Chondrocyte (in vitro differentiated cells): ENCODE measurements around the gene ANXA7. TPM values are rescaled to one million over a fixed set of nuclear protein-coding genes. Genes with fewer than 3 reads are reported as not detected.

ENCODE experiments used
- DNase-seq: peaks from one replicate; pipeline ENCODE4 v3.0.0; 2021; ENCODE audit warnings: mixed read lengths, low spot score
- H3K27ac Mint-ChIP-seq: one replicate; pipeline ENCODE4 v1.8.0; 2021; ENCODE audit warnings: mild to moderate bottlenecking, moderate library complexity, mixed read lengths; ENCODE audit not compliant: unreplicated experiment
- H3K27me3 Mint-ChIP-seq: 2 replicates; pipeline ENCODE4 v1.8.0; 2021; ENCODE audit warnings: low read depth, mixed read lengths
- H3K36me3 Mint-ChIP-seq: 2 replicates; pipeline ENCODE4 v1.8.0; 2021; ENCODE audit warnings: low read depth, mixed read lengths
- H3K4me1 Mint-ChIP-seq: 2 replicates; pipeline ENCODE4 v1.8.0; 2021; ENCODE audit warnings: low read depth, mild to moderate bottlenecking, mixed read lengths
- H3K4me3 Mint-ChIP-seq: one replicate; pipeline ENCODE4 v1.8.0; 2021; ENCODE audit warnings: mild to moderate bottlenecking, moderate library complexity, mixed read lengths; ENCODE audit not compliant: unreplicated experiment
- H3K9me3 Mint-ChIP-seq: 2 replicates; pipeline ENCODE4 v1.8.0; 2021; ENCODE audit warnings: low read depth, mixed read lengths
- total RNA-seq: library from RNA; stranded (reverse); gene quantifications from 3 replicates; pipeline ENCODE4 v1.2.1, GENCODE V29; 2021
- TF ChIP-seq, protein P1 (sequence below): fragments of 200-600 bp; sonication (generic); IDR thresholded peaks from 2 replicates; pipeline ENCODE4 v1.5.0; 2021; ENCODE audit warnings: antibody characterized with exemption, mild to moderate bottlenecking, moderate library complexity

ANXA7 gene
- total RNA-seq, 1 donor from 2014 or later: 93.5 TPM

DNA sequence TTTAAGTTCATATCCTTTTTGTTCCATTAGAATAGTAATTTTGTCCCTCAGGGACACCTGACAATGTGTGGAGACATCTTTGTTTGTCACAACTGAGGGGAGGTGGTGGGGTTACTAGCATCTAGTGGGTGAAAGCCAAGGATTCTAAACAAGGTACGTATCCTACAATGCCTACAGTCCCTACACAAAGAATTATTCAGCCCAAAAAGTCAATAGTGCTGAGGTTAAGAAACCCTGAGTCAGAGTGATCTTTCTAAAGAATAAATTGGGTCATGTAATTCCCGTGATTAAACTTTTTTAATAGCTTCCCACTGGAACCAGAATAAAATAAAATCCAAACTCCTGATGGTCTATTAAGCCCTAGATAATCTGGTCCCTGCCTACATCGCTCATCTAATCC, 2.7 kb upstream of the ANXA7 start:
- Mint-ChIP-seq H3K27ac (no peak overlapping the region), H3K27me3 (no peaks in the 10 kb centered on the region), H3K4me1 (peaks cover 21% of the 10 kb centered on the region), H3K9me3 (no peaks in the 10 kb centered on the region), H3K4me3 (no peak overlapping the region), H3K36me3 (no peaks in the 10 kb centered on the region)
- TF ChIP-seq, protein P1, sequence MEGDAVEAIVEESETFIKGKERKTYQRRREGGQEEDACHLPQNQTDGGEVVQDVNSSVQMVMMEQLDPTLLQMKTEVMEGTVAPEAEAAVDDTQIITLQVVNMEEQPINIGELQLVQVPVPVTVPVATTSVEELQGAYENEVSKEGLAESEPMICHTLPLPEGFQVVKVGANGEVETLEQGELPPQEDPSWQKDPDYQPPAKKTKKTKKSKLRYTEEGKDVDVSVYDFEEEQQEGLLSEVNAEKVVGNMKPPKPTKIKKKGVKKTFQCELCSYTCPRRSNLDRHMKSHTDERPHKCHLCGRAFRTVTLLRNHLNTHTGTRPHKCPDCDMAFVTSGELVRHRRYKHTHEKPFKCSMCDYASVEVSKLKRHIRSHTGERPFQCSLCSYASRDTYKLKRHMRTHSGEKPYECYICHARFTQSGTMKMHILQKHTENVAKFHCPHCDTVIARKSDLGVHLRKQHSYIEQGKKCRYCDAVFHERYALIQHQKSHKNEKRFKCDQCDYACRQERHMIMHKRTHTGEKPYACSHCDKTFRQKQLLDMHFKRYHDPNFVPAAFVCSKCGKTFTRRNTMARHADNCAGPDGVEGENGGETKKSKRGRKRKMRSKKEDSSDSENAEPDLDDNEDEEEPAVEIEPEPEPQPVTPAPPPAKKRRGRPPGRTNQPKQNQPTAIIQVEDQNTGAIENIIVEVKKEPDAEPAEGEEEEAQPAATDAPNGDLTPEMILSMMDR: no peak
- DNase-seq: no peak

DNA sequence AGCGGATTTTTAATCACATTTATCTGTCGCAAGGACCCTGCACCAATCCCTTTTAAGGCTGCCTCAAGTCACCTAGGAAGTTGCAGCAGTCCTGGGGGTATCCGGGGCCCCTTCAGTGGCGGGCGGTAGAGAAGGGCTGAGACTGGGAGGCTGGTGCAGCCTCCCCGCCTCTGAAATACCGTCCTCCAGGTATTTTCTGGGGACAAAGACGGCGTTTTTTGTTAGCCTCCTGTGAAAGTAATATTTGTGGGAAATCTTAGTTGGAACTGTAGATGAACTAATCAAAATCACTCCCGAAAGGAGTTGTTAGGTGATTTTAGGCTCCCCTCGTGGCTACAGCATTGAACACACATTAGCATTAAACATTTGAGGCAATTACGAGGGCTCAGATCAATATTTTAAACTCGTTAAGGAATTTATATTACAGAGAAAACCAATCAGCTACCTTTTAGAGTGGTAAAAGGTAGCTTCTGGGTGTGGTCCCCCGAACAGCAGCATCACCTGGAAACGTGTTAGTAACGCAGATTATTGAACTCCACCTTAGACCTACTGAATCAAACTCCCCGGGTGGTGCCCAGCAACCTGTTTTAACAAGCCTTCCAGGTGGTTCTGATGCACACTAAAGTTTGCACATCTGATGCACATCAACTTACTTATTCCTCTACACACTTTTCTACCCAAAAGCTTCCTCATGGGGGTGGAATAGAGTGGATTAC, 530 bp upstream of the ANXA7 start:
- no peak for DNase-seq
- Mint-ChIP-seq H3K27me3 (no peaks in the 10 kb centered on the region), H3K36me3 (no peaks in the 10 kb centered on the region), H3K9me3 (no peaks in the 10 kb centered on the region), H3K27ac (peak overlapping the region; percentile 54), H3K4me1 (peaks cover 30% of the 10 kb centered on the region), H3K4me3 (peak overlapping the region; percentile 78)
- TF ChIP-seq, protein P1: peak; percentile 41

DNA sequence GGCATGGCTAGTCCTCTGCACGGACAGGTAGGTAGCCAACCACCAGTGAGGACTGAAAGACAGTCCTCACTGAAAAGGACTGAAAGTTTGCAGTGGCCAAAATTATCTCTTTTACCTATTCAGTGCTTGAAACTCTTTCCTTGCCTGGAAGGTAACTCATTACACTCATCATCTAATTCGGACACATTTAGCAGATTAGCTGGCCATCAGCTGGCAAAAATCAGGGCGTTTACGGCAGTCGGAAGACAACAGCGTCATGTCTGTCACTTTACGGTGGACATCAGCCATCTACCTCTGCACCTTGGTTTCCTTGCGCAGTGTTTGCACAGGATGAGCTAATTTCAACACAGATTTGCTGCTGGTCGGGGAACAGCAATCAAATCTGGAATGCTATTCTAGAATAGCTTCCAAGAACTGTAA, 740 bp downstream of the ANXA7 start:
- Mint-ChIP-seq H3K4me3 (peak overlapping the region; percentile 79), H3K9me3 (no peaks in the 10 kb centered on the region), H3K27ac (peak overlapping the region; percentile 95), H3K27me3 (no peaks in the 10 kb centered on the region), H3K4me1 (peaks cover 37% of the 10 kb centered on the region), H3K36me3 (no peaks in the 10 kb centered on the region)
- DNase-seq: no peak
- TF ChIP-seq, protein P1: no peak

DNA sequence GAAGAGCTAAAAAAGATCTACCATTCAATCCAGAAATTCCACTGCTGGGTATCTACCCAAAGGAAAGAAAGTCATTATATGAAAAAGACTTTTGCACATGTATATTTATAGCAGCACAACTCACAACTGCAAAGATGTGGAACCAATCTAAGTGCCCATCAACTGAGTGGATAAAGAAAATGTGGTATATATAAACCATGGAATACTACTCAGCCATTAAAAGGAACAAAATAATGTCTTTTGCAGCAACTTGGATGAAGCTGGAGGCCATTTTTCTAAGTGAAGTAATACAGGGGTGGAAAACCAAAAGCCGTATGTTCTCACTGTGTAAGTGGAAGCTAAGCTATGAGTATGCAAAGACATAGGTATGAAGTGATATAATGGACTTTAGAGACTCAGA, 3.0 kb downstream of the ANXA7 start:
- no peaks in the 10 kb centered on the region for H3K27me3 Mint-ChIP-seq
- peaks cover 50% of the 10 kb centered on the region for H3K4me1 Mint-ChIP-seq
- H3K27ac Mint-ChIP-seq: no peak overlapping the region
- H3K9me3 Mint-ChIP-seq: no peaks in the 10 kb centered on the region
- DNase-seq: no peak
- H3K36me3 Mint-ChIP-seq: peaks cover 10% of the 10 kb centered on the region
- no peak overlapping the region for H3K4me3 Mint-ChIP-seq
- TF ChIP-seq, protein P1: no peak

DNA sequence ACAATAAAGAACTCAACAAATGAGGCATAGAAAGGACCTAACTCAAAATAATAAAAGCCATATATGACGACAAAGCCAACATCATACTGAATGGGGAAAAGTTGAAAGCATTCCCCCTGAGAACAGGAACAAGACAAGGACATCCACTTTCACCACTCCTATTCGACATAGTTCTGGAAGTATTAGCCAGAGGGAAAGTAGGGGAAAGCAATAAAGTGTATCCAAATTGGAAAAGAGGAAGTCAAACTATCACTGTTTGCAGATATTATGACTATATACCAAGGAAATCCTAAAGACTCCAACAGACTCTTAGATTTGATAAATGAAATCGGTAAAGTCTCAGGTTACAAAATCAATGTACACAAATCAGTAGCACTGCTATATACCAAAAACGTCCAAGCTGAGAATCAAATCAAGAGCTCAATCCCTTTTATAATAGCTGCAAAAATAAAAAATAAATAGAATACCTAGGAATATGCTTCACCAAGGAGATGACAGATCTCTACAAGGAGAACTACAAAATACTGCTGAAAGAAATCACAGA, 4.8 kb downstream of the ANXA7 start:
- H3K36me3 Mint-ChIP-seq: peaks cover 10% of the 10 kb centered on the region
- H3K27ac Mint-ChIP-seq: no peak overlapping the region
- no peak overlapping the region for H3K4me3 Mint-ChIP-seq
- H3K27me3 Mint-ChIP-seq: no peaks in the 10 kb centered on the region
- no peaks in the 10 kb centered on the region for H3K9me3 Mint-ChIP-seq
- peaks cover 43% of the 10 kb centered on the region for H3K4me1 Mint-ChIP-seq
- TF ChIP-seq, protein P1: no peak
- no peak for DNase-seq
